Neural progenitor cell (in vitro differentiated cells): Measurements from ENCODE around the gene SAV1.

Source experiments
- CTCF ChIP-seq: fragments of 200-600 bp; sonication (generic); IDR thresholded peaks from 2 replicates; pipeline ENCODE4 v1.5.1; 2017; ENCODE audit warnings: antibody characterized with exemption, mild to moderate bottlenecking
- EZH2phosphoT487 ChIP-seq: fragments of 200-600 bp; sonication (generic); IDR thresholded peaks from 2 replicates; pipeline ENCODE4 v1.6.1; 2017; ENCODE audit warnings: antibody characterized with exemption

DNA sequence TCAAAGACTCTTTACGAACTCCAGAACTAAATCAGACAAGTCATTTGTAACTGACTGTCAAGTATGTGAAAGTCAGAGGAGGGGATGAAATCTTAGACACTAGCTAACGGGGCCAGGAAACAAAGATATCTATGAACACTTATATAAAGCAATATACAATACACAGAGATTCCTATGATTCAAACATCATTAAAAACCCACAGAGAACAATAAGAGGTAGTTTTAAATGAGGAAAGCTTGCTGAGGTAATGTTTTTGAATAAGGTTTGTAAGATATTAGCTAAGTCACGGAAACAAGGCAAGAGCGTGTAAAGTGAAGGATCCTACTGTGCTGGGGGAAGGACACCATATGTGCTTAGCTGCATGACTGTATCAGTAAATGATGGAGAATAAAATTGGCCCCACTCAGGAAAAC is 36.7 kb downstream of the SAV1 start:
- TF ChIP-seq CTCF (no peak), EZH2phosphoT487 (no peak)
